ENCODE data around the gene DLX3. TPM values are rescaled to one million over a fixed set of nuclear protein-coding genes. Genes with fewer than 3 reads are reported as not detected.

The DLX3 gene
- total and polyA plus RNA-seq, 12 donors: 0.03 to 0.23 (median 0.11) TPM; not detected in 9

DNA sequence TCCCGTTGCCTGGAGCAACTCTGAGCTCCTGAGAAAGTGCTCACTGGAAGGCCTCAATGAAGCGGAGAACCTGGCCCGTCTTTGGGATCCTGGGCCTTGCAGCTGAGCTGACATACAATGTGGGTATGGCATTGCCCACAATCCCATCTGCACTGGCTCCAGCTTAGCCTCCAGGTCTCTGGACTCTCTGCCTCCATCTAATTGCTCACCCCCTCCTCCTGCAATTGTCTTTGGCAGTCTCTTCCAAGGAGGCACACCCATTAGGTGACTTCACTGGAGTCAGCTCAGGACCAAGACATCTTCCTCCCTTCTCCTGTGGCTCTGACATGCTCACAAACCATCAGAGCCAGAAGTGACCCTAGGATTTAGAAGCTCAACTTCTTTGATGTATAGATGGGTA is 24.5 kb downstream of the DLX3 start:
- TF ChIP-seq, protein P1, sequence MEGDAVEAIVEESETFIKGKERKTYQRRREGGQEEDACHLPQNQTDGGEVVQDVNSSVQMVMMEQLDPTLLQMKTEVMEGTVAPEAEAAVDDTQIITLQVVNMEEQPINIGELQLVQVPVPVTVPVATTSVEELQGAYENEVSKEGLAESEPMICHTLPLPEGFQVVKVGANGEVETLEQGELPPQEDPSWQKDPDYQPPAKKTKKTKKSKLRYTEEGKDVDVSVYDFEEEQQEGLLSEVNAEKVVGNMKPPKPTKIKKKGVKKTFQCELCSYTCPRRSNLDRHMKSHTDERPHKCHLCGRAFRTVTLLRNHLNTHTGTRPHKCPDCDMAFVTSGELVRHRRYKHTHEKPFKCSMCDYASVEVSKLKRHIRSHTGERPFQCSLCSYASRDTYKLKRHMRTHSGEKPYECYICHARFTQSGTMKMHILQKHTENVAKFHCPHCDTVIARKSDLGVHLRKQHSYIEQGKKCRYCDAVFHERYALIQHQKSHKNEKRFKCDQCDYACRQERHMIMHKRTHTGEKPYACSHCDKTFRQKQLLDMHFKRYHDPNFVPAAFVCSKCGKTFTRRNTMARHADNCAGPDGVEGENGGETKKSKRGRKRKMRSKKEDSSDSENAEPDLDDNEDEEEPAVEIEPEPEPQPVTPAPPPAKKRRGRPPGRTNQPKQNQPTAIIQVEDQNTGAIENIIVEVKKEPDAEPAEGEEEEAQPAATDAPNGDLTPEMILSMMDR (IDR thresholded peaks at IDR 0.05): no peak
- ATAC-seq (no peak), DNase-seq (no peak)
- Histone ChIP-seq H3K36me3 (no peaks in the 10 kb centered on the region), H3K27me3 (peaks cover 52 to 100% (median 100%) of the 10 kb centered on the region in 7 donors), H3K4me1 (peaks cover 11 to 39% (median 25%) of the 10 kb centered on the region in 9 donors), H3K9me3 (no peaks in the 10 kb centered on the region), H3K27ac (no peak overlapping the region), H3K4me3 (no peak overlapping the region)
- intact Hi-C loops (cut with DNase I): no loop called here
- 66% methylated on average over 3 of the region's 3 CpGs for WGBS, 2 donors

GRCh38 chr17:49969795-49970389 is 25.1 kb downstream of the DLX3 start:
- no peaks in the 10 kb centered on the region for H3K9me3 ChIP-seq
- H3K27ac ChIP-seq: no peak overlapping the region
- no peak for DNase-seq
- intact Hi-C loops (cut with DNase I): no loop called here
- WGBS, 2 donors: 21 to 23% methylated on average over 17 to 18 of the region's 18 CpGs
- peaks cover 58 to 100% (median 100%) of the 10 kb centered on the region in 7 donors for H3K27me3 ChIP-seq
- peaks cover 13 to 45% (median 27%) of the 10 kb centered on the region in 9 donors for H3K4me1 ChIP-seq
- peak overlapping the region in 4 of 10 donors; percentile 41 to 58 (median 47) for H3K4me3 ChIP-seq
- no peak for ATAC-seq
- TF ChIP-seq, protein P1 (IDR thresholded peaks at IDR 0.05): no peak
- no peaks in the 10 kb centered on the region for H3K36me3 ChIP-seq

GRCh38 chr17:49969134-49969759 is 25.8 kb downstream of the DLX3 start, which contains the start of gene DLX4:
Gene DLX4 (plus strand): TSS chr17:49969190. CDS start chr17:49969469, 279 bp downstream.
- no peak within 1 kb of the TSS for H3K27ac ChIP-seq
- peaks cover 62 to 100% (median 100%) of the 10 kb centered on the region in 7 donors for H3K27me3 ChIP-seq
- intact Hi-C loops (cut with DNase I): no loop called here
- H3K4me1 ChIP-seq: peaks cover 13 to 51% (median 33%) of the 10 kb centered on the region in 9 donors
- 1 to 3% methylated on average over 45 of the region's 45 CpGs for WGBS, 2 donors
- ATAC-seq (peak in 4 of 8 donors; percentile 8 to 72 (median 28)), DNase-seq (no peak)
- TF ChIP-seq, protein P1 (IDR thresholded peaks at IDR 0.05): no peak
- peak within 1 kb of the TSS; percentile 19 to 58 (median 44) for H3K4me3 ChIP-seq
- H3K36me3 ChIP-seq: no peaks in the 10 kb centered on the region
- H3K9me3 ChIP-seq: no peaks in the 10 kb centered on the region

GRCh38 chr17:49968405-49969133 is 26.5 kb downstream of the DLX3 start:
- no peaks in the 10 kb centered on the region for H3K36me3 ChIP-seq
- DNase-seq (peak; percentile 41 to 64), ATAC-seq (peak; percentile 38 to 83 (median 67))
- intact Hi-C loops (cut with DNase I): no loop called here
- H3K4me3 ChIP-seq: peak overlapping the region; percentile 19 to 58 (median 44)
- peaks cover 18 to 58% (median 38%) of the 10 kb centered on the region in 9 donors for H3K4me1 ChIP-seq
- TF ChIP-seq, protein P1 (IDR thresholded peaks at IDR 0.05): no peak
- peaks cover 67 to 100% (median 100%) of the 10 kb centered on the region in 7 donors for H3K27me3 ChIP-seq
- no peak overlapping the region for H3K27ac ChIP-seq
- H3K9me3 ChIP-seq: no peaks in the 10 kb centered on the region
- 1 to 2% methylated on average over 60 to 64 of the region's 64 CpGs for WGBS, 2 donors

All from heart right ventricle (tissue), 16 donors.